Stimulated activated CD4-positive, alpha-beta T cell treated with anti-CD3 and anti-CD28 coated beads, Interleukin-4, amount 100 ng/mL, for 48 hours (primary cell): ENCODE data around the gene RIPPLY2.
"Not testable (repeated sequence)": the region's sequence is repeated elsewhere in the genome, so short reads cannot be mapped to it uniquely, and the experiment has no call there.

Experiments used
- DNase-seq, 2 donors: peaks; one replicate each; pipeline ENCODE4 v3.0.0-alpha.2; 2020; ENCODE audit warnings: low read depth in 2 of 2

RIPPLY2 gene

GRCh38 chr6:83853178-83854000 lies at the start of gene RIPPLY2:
Gene RIPPLY2 (plus strand): TSS chr6:83853360. CDS start chr6:83853417, 57 bp downstream.
- no peak for DNase-seq

GRCh38 chr6:83803492-83803891 lies 49.7 kb upstream of the RIPPLY2 start:
- not testable (repeated sequence) for DNase-seq

GRCh38 chr6:83804886-83805285 lies 48.3 kb upstream of the RIPPLY2 start:
- DNase-seq: no peak

- DNase-seq: no peak
These were observed 45.2 kb upstream of the RIPPLY2 start for GRCh38 chr6:83808005-83808404.

- no peak for DNase-seq
These were observed 44.2 kb upstream of the RIPPLY2 start for GRCh38 chr6:83808926-83809325.

- DNase-seq: no peak
These were observed 40.6 kb upstream of the RIPPLY2 start for GRCh38 chr6:83812595-83812994.

- no peak for DNase-seq
These were observed 37.4 kb upstream of the RIPPLY2 start for GRCh38 chr6:83815631-83816272.

GRCh38 chr6:83822629-83823169 lies 30.5 kb upstream of the RIPPLY2 start:
- DNase-seq: no peak

GRCh38 chr6:83824388-83824801 lies 28.8 kb upstream of the RIPPLY2 start:
- no peak for DNase-seq

GRCh38 chr6:83824831-83825230 lies 28.3 kb upstream of the RIPPLY2 start:
- no peak for DNase-seq

- DNase-seq: no peak
These were observed 26.1 kb upstream of the RIPPLY2 start for GRCh38 chr6:83827050-83827449.

GRCh38 chr6:83838727-83839126 lies 14.4 kb upstream of the RIPPLY2 start:
- DNase-seq: no peak

GRCh38 chr6:83844170-83844569 lies 9.0 kb upstream of the RIPPLY2 start:
- DNase-seq: no peak

- no peak for DNase-seq
These were observed 6.9 kb upstream of the RIPPLY2 start for GRCh38 chr6:83846291-83846690.

GRCh38 chr6:83847179-83847578 lies 6.0 kb upstream of the RIPPLY2 start:
- no peak for DNase-seq

GRCh38 chr6:83849127-83849526 lies 4.0 kb upstream of the RIPPLY2 start:
- DNase-seq: no peak

- no peak for DNase-seq
These were observed 3.5 kb upstream of the RIPPLY2 start for GRCh38 chr6:83849610-83850009.

- DNase-seq: no peak
These were observed 507 bp upstream of the RIPPLY2 start for GRCh38 chr6:83852528-83853177.

- DNase-seq: no peak
These were observed 891 bp downstream of the RIPPLY2 start for GRCh38 chr6:83854001-83854501.

GRCh38 chr6:83854766-83855165 lies 1.6 kb downstream of the RIPPLY2 start:
- no peak for DNase-seq

- DNase-seq: peak; percentile 88 to 90
These were observed 6.5 kb downstream of the RIPPLY2 start, which contains the start of gene CYB5R4 for GRCh38 chr6:83859410-83860358. Gene CYB5R4 (plus strand): TSS chr6:83859689. CDS start chr6:83859783, 94 bp downstream.
